Daoy (cell line): ENCODE data around the gene SDC4. TPM values are rescaled to one million over a fixed set of nuclear protein-coding genes. Genes with fewer than 3 reads are reported as not detected.
A peak's percentile ranks its signal among the peaks of the same experiment; 100 is the strongest.

ENCODE experiments used
- DNase-seq: peaks from one replicate; pipeline ENCODE4 v3.0.0-alpha.2; 2015; ENCODE audit warnings: low read depth
- total RNA-seq: library from RNA; depleted of rRNA; stranded (reverse); fragments of >200 nt; shearing (Covaris generic); gene quantifications from 2 replicates; pipeline ENCODE4 v1.2.3, GENCODE V29; 2014

Gene SDC4
- total RNA-seq, 1 experiment from 2014 or later, result 136 TPM

DNA sequence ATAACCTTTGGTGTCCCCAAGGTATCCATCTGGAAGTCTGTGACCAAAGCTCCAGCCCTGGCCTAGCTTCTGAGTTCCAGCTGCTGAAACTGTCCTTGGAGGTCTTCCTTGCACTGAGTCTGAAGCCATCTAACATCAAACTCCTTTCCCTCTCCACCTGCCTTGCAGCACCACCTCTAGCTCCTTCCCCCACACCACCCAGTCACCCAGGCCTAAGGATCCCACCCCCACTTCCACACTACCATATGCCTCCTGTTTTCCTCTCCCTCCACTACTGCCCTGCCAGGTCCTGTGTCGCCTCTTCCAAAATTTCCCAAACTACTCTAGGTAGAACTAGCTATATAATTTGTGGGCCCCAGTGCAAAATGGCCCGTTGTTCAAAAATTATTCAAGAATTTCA, 29.3 kb downstream of the SDC4 start:
- DNase-seq, result no peak

GRCh38 chr20:45318386-45318939, 29.8 kb downstream of the SDC4 start:
- DNase-seq, result no peak

DNA sequence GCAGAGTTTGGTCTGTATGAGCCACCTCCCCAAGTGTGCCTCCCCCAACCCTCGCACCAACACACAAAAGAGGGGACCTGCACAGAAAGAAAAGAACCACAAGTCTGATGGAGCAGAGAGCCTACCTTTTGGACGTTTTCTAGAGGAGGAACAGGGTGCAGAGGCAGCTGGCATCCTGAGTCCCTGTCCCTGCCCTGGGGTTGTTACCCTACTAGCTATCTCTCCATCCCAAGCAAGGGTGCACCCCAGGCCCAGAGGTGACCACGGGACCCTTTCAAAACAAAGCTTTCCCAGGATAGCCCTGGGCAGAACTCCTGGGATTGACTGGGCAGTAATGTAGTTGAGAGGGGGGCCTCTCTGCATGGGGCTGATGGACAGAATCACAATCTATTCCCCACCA, 30.4 kb downstream of the SDC4 start:
- no peak for DNase-seq

DNA sequence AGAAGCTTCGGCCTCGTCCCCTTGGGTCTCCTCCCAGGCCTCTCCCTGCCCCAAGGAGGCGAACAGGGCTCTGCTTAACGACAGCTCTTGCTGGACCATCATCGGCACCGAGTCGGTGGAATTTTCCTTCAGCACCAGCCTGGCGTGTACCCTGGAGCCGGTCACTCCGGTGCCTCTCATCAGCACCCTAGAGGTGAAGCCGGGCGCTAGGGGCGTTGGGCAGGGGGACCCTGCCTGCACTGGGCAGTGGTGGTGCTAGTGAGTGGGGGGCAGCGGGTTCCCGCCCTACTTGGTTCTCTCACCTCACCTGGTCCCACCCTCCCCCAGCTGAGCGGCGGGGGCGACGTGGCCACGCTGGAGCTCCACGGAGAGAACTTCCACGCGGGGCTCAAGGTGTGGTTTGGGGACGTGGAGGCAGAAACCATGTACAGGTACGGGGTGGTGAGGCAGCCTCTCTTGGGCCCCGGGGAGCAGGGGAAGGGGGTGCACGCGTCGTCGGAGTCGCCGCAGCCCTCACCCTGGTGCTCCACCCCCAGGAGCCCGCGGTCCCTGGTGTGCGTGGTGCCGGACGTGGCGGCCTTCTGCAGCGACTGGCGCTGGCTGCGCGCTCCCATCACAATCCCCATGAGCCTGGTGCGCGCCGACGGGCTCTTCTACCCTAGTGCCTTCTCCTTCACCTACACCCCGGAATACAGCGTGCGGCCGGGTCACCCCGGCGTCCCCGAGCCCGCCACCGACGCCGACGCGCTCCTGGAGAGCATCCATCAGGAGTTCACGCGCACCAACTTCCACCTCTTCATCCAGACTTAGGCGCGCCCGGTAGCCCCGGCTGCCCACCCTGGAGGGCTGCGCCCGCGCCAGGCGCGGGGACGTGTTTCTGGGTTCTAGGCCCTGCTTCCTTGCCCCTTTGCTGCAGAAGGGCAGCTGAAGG, 31.8 kb downstream of the SDC4 start:
- no peak for DNase-seq

DNA sequence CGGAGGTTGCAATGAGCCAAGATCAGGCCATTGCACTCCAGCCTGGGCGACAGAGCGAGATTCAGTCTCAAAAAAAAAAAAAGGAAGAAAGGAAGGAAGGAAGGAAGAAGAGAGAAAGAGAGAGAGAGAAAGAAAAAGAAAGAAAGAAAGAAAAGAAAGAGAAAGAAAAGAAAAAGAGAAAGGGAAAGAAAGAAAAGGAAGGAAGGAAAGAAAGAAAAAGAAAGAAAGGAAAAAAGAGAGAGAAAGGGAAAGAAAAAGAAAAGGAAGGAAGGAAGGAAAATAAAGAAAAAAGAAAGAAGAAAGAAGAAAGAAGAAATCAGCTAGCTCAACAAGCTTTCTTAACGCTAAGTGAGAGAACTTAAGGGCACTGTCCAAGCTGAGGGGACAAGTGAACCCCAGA, 32.6 kb downstream of the SDC4 start:
- DNase-seq, result no peak

DNA sequence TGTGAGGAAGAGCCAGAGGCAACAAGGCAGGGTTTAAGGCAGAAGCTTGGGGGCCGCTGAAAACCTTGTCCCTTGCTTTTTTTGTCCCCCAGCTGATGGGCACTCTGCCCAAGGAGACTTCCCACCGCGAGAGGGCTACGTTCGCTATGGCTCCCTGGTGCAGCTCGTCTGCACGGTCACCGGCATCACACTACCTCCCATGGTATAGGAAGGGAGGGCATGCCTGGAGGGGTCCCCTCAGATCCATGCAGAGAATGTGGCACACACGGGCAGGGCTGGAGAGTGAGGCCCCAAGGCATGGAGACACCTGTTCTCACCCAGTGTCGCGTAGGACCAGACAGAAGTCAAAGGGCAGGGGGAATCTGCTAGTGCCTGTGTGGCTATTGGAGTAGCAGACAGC, 34.3 kb downstream of the SDC4 start:
- no peak for DNase-seq

GRCh38 chr20:45313065-45313695, 35.0 kb downstream of the SDC4 start:
- no peak for DNase-seq

GRCh38 chr20:45312241-45312640, 36.0 kb downstream of the SDC4 start:
- DNase-seq, result no peak

DNA sequence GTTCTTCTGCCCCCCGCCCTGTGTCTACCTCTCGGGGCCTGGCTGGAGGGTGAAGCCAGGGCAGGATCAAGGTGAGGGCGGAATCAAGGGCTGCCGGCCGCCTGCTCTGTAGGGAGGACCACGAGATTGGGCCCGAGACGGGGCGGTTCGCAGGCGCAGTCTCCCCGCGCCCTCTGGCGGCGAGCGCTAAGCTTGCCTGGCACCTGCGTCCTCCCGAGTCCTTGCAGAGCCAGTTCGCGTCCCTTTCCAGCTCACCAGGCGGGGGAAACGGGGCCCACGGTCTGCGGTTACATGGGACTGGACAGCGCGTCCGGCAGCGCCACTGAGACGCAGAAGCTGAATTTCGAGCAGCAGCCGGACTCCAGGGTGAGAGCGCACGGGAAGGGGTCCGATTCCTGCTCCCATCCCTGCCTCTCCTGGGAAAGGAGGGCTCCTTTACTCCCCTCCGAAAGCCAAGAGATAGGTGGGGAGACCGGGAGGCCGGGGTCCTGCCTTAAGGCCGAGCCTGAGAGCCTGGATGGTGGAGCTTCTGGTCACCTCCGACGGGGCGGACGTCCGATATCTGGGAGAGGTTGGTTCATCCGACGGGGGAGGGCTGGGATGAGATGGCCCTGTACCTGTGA, 36.5 kb downstream of the SDC4 start:
- DNase-seq, result peak; percentile 76

- no peak for DNase-seq
Observed at GRCh38 chr20:45309075-45309474, 39.1 kb downstream of the SDC4 start.

DNA sequence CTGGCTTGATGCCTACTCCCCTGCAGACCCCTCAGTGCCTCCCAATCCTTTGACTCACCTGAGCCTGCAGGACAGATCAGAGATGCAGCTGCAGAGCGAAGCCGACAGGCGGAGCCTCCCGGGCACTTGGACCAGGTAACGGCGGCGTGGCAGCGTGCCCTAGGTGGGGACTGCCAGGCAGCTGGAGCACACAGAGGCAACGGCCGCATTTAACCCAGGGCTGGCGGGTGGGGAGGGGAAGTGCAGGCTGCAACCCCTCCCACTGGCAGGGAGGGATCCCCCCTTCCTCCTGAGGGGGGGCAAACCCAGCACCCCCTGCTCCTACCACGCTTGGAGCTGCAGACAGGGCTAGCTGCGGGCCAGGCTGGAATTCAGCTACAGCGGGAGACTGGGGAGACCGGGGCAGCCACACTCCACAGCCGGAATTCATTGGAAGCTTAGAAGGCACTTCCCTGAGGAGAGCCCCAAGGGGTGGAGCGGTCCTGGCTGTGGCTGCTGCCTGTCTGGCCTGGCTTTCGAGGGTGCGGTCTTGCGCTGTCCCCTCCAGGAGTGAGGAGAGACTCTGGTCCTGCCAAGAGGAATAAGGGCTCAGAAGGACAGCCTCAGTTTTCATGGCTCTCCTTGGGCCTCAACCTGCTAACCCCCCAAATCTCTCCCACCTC, 40.0 kb downstream of the SDC4 start, which contains the start of gene MATN4:
MATN4 (minus strand) TSS at position 183 of the 662 bp plus-strand sequence. CDS start 2,717 bp downstream, outside the sequence.
- no peak for DNase-seq

DNA sequence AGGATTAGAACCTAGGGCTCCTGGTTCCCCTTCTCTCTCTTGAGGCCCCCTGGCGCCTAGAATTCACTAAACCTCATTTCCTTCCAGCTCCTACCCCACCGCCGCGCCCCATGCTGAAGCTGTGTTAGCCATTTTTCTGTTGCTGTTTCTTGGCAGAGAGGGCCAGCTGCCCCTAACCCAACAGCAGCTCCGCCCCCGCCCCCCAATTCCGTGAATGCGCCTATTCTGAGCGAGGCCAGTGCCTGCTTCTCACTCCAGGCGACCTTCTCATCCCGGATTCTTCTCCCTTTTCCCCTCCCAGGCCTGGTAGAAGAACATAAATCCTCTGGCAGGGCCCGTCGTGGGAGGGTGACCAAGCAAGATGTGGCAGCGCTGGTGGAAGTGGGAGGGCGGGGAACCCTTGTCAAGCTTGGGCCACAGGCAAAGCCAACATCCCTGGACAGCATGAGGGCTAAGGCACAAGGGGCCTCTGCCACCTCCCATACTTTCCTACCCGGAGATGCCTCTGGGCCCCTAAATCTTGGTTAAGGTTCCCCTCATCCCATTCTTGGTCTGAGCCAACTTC, 41.1 kb downstream of the SDC4 start:
- no peak for DNase-seq

DNA sequence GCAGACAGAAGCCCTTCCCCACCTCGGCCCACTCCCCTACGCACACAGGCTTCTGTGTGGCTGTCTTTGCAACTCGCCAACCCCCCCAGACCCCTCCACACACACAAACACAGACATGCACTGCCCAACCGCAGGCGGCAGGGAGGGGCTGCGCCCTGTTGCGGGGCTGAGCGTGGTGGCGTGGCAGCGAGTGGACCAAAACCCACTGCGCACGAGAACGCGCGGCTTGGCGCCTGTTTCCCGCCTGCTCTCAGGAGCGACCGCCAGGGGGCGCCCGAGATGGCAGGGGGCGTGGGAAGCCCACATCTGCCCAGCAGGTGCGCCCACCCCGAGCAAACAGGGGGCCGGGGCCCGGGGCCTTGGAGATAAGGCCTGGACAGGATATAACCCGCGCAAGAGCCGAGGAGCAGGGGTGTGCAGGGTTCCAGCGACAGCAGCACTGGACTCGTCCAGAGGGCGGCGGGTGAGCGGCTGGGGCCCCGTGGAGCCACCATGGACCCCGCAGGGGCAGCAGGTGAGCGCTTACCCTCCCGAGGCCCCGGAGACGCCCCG, 41.7 kb downstream of the SDC4 start, which contains the start of gene RBPJL:
RBPJL (plus strand) TSS at position 410 of the 552 bp plus-strand sequence; CDS start at position 493, 83 bp downstream.
- DNase-seq, result peak; percentile 32

DNA sequence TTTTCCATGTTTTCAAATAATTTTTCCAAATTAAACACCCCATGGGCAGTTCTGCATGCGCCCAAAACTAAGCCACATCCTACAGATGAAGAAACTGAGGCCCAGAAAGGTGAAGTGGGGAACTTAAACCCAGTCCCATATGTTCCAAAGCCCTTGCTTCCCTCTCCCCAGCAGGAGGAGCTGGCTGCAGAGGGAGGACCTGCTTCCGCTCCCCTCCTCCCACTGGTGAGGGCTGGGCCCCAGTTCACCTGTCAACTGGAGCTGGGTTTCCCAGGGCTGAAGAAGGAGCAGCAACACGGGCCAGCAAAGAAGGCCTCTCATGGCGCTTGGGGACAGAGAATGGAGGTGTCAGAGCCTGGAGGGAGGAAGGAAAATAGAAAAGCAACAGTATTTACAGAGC, 43.0 kb downstream of the SDC4 start:
- no peak for DNase-seq

- DNase-seq, result no peak
Observed at GRCh38 chr20:45304464-45304999, 43.7 kb downstream of the SDC4 start.

GRCh38 chr20:45303586-45304463, 44.4 kb downstream of the SDC4 start:
- DNase-seq, result peak; percentile 31

DNA sequence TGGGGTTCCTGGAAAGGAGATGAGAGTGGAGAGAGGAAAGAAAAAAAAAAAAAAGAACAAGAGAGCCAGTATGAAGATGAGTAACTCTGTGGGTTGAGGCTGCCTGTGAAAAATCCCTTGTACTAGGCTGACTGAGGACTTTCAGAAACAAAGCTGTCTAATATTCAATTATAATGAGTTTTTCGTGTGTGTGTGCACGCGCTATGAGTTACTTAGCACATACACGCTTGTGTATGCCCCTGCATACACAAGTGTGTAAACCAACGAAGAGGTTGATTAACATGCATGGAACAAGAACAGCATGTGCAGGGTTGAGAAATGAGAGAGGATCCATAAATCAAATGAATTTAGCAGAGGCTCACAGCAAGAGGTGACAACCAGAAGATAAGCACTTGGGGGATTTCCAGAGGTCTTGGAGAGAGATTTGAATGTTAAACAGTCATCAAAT, 46.4 kb downstream of the SDC4 start:
- DNase-seq, result no peak

- peak; percentile 74 for DNase-seq
Observed at GRCh38 chr20:45300961-45301360, 47.3 kb downstream of the SDC4 start.

DNA sequence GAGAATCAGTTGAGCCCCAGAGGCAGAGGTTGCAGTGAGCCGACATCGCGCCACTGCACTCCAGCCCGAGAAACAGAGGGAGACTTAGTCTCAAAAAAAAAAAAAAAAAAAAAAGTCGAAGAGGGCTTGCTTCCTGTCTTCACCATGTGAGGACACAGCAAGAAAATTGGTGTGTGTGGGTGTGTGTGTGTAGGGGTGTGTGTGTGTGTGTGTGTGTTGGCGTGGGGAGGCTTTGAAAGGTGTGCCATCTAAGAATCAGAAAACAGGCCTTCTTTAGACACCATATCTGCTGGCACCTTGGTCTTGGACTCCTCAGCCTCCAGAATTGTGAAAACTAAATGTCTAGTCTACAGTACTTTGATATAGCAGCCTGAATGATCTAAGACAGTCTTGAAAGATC, 48.4 kb downstream of the SDC4 start:
- no peak for DNase-seq
